ENCODE measurements around the gene FNDC4. TPM values are rescaled to one million over a fixed set of nuclear protein-coding genes. Genes with fewer than 3 reads are reported as not detected.

The FNDC4 gene
- polyA plus RNA-seq, 1 donor from 2014 or later = 68.2 TPM

GRCh38 chr2:27531983-27532382 is 37.0 kb upstream of the FNDC4 start:
- no peaks in the 10 kb centered on the region for H3F3A ChIP-seq (ENCODE audit: insufficient read depth, low read length, poor library complexity, severe bottlenecking)
- no peak overlapping the region for H3K4me3 ChIP-seq (ENCODE audit: low read length)
- no peak overlapping the region for H3K9ac ChIP-seq (ENCODE audit: low read length)
- H3K36me3 ChIP-seq (ENCODE audit: insufficient read depth, low read length) = no peaks in the 10 kb centered on the region
- TF ChIP-seq EP300 (conservative IDR thresholded peaks at IDR 0.05; ENCODE audit: poor library complexity, severe bottlenecking) (no peak), TAF1 (IDR thresholded peaks at IDR 0.05; ENCODE audit: low read depth) (no peak), SMC3 (conservative IDR thresholded peaks at IDR 0.05; ENCODE audit: poor library complexity) (no peak), MXI1 (conservative IDR thresholded peaks at IDR 0.05; ENCODE audit: poor library complexity, severe bottlenecking) (no peak), CTCF (IDR thresholded peaks at IDR 0.05; ENCODE audit: poor library complexity, severe bottlenecking) (no peak), REST (IDR thresholded peaks at IDR 0.05; ENCODE audit: borderline replicate concordance) (no peak), POLR2AphosphoS5 (IDR thresholded peaks at IDR 0.05) (no peak), RAD21 (conservative IDR thresholded peaks at IDR 0.05) (no peak), EZH2 (IDR thresholded peaks at IDR 0.05; ENCODE audit: borderline replicate concordance, insufficient read depth, low read length, poor library complexity, severe bottlenecking) (no peak)
- no peak overlapping the region for H3K27ac ChIP-seq (ENCODE audit: low read length)
- H2AFZ ChIP-seq (ENCODE audit: low read depth, low read length) = no peak overlapping the region
- no peak overlapping the region for H3K4me2 ChIP-seq (ENCODE audit: low read length)
- H3K9me2 ChIP-seq (ENCODE audit: insufficient read depth, low read length) = no peaks in the 10 kb centered on the region
- H4K20me1 ChIP-seq (ENCODE audit: insufficient read depth) = no peaks in the 10 kb centered on the region
- no peaks in the 10 kb centered on the region for H3K27me3 ChIP-seq (ENCODE audit: insufficient read depth, low read depth, low read length)
- H3K79me2 ChIP-seq (replicated peaks; ENCODE audit: insufficient read depth, low read length) = no peaks in the 10 kb centered on the region
- no peaks in the 10 kb centered on the region for H3K9me3 ChIP-seq (ENCODE audit: low read length)

- H3K36me3 ChIP-seq (ENCODE audit: insufficient read depth, low read length) = no peaks in the 10 kb centered on the region
- no peaks in the 10 kb centered on the region for H3K9me3 ChIP-seq (ENCODE audit: low read length)
- no peaks in the 10 kb centered on the region for H3F3A ChIP-seq (ENCODE audit: insufficient read depth, low read length, poor library complexity, severe bottlenecking)
- no peak overlapping the region for H3K4me3 ChIP-seq (ENCODE audit: low read length)
- no peaks in the 10 kb centered on the region for H3K9me2 ChIP-seq (ENCODE audit: insufficient read depth, low read length)
- H3K4me2 ChIP-seq (ENCODE audit: low read length) = no peak overlapping the region
- no peak overlapping the region for H3K9ac ChIP-seq (ENCODE audit: low read length)
- H3K27ac ChIP-seq (ENCODE audit: low read length) = no peak overlapping the region
- H4K20me1 ChIP-seq (ENCODE audit: insufficient read depth) = no peaks in the 10 kb centered on the region
- TF ChIP-seq EZH2 (IDR thresholded peaks at IDR 0.05; ENCODE audit: borderline replicate concordance, insufficient read depth, low read length, poor library complexity, severe bottlenecking) (no peak), RAD21 (conservative IDR thresholded peaks at IDR 0.05) (no peak), POLR2AphosphoS5 (IDR thresholded peaks at IDR 0.05) (no peak), REST (IDR thresholded peaks at IDR 0.05; ENCODE audit: borderline replicate concordance) (no peak), SMC3 (conservative IDR thresholded peaks at IDR 0.05; ENCODE audit: poor library complexity) (no peak), CTCF (IDR thresholded peaks at IDR 0.05; ENCODE audit: poor library complexity, severe bottlenecking) (no peak)
- no peaks in the 10 kb centered on the region for H3K79me2 ChIP-seq (replicated peaks; ENCODE audit: insufficient read depth, low read length)
- no peak overlapping the region for H2AFZ ChIP-seq (ENCODE audit: low read depth, low read length)
- H3K27me3 ChIP-seq (ENCODE audit: insufficient read depth, low read depth, low read length) = no peaks in the 10 kb centered on the region
Measured at GRCh38 chr2:27527182-27527581, 32.2 kb upstream of the FNDC4 start.
